Cortex of kidney (tissue), 1 donor: ENCODE data around the gene PHF12.

Experiments
- DNase-seq: peaks from one replicate; lab custom pipeline; 2025; lab: John Stamatoyannopoulos, UW

The PHF12 gene

GRCh38 chr17:28951428-28951990, at the start of gene PHF12:
TSS of gene PHF12 (minus strand) at chr17:28951518. CDS start at chr17:28950960, 558 bp downstream.
- peak; percentile 70 for DNase-seq

GRCh38 chr17:29000973-29001372, 49.7 kb upstream of the PHF12 start:
- no peak for DNase-seq

- DNase-seq: no peak
These were observed 47.9 kb upstream of the PHF12 start for GRCh38 chr17:28999206-28999605.

GRCh38 chr17:28997806-28998205, 46.5 kb upstream of the PHF12 start:
- DNase-seq: no peak

- DNase-seq: no peak
These were observed 45.3 kb upstream of the PHF12 start for GRCh38 chr17:28996554-28997096.

- DNase-seq: no peak
These were observed 42.5 kb upstream of the PHF12 start for GRCh38 chr17:28993645-28994426.

GRCh38 chr17:28992625-28993600, 41.6 kb upstream of the PHF12 start:
- DNase-seq: no peak

GRCh38 chr17:28992185-28992584, 40.9 kb upstream of the PHF12 start:
- DNase-seq: no peak

- no peak for DNase-seq
These were observed 40.5 kb upstream of the PHF12 start for GRCh38 chr17:28991779-28992178.

GRCh38 chr17:28989028-28989427, 37.7 kb upstream of the PHF12 start:
- no peak for DNase-seq

- no peak for DNase-seq
These were observed 37.2 kb upstream of the PHF12 start for GRCh38 chr17:28988475-28988874.

GRCh38 chr17:28986714-28987655, 35.7 kb upstream of the PHF12 start:
- DNase-seq: no peak

- no peak for DNase-seq
These were observed 34.8 kb upstream of the PHF12 start for GRCh38 chr17:28985950-28986713.

GRCh38 chr17:28983286-28984230, 32.2 kb upstream of the PHF12 start:
- DNase-seq: no peak

GRCh38 chr17:28982131-28982793, 30.9 kb upstream of the PHF12 start:
- no peak for DNase-seq

- no peak for DNase-seq
These were observed 27.1 kb upstream of the PHF12 start for GRCh38 chr17:28978356-28978964.

GRCh38 chr17:28977659-28978355, 26.5 kb upstream of the PHF12 start:
- no peak for DNase-seq

GRCh38 chr17:28975646-28976045, 24.3 kb upstream of the PHF12 start:
- no peak for DNase-seq
